ENCODE measurements around the gene RAN.

Gene RAN

DNA sequence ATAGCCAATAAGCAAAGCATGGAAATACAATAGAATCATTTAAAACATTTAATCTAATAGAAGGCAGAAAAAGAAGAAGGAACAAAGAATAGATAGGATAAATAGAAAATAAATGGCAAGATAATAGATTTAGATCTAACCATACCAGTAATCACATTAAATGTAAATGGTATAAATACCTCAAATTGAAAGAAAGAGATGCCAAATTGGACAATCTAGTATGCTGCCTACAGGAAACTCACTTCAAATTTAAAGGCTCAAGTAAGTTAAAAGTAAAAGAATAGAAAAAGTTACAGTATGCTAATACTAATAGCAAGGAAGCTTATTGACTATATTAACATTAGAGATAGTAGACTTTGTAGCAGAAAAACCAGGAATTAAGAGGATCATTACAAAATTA is 40.1 kb downstream of the RAN start:
- Histone ChIP-seq H3K9me3 (replicated peaks; ENCODE audit: insufficient read depth, low read length) (no peaks in the 10 kb centered on the region), H3F3A (ENCODE audit: insufficient read depth, low read length) (no peaks in the 10 kb centered on the region), H3K4me1 (ENCODE audit: low read length) (no peaks in the 10 kb centered on the region), H4K20me1 (ENCODE audit: insufficient read depth, low read length) (no peaks in the 10 kb centered on the region), H3K4me2 (ENCODE audit: low read depth, low read length) (no peak overlapping the region), H3K9ac (ENCODE audit: low read length) (no peak overlapping the region), H3K9me2 (replicated peaks; ENCODE audit: insufficient read depth, low read length) (no peaks in the 10 kb centered on the region), H3K79me2 (ENCODE audit: low read length) (no peaks in the 10 kb centered on the region), H3K27me3 (replicated peaks; ENCODE audit: insufficient read depth, low read length) (0 out of 2 replicates have a peak, but pooled peaks cover 5% of the 10 kb centered on the region), H3K4me3 (ENCODE audit: low read length) (no peak overlapping the region), H3K27ac (ENCODE audit: low read length) (no peak overlapping the region), H3K36me3 (replicated peaks; ENCODE audit: insufficient read depth, low read length) (no peaks in the 10 kb centered on the region), H2AFZ (ENCODE audit: low read length) (no peak overlapping the region)
- TF ChIP-seq EZH2phosphoT487 (IDR thresholded peaks at IDR 0.05; ENCODE audit: low read length) (no peak), EZH2 (optimal IDR thresholded peaks at IDR 0.05; ENCODE audit: low read depth, low read length) (no peak), CTCF (IDR thresholded peaks at IDR 0.05; ENCODE audit: low read length) (no peak)
- no peak for DNase-seq

- Histone ChIP-seq H3K36me3 (replicated peaks; ENCODE audit: insufficient read depth, low read length) (no peaks in the 10 kb centered on the region), H2AFZ (ENCODE audit: low read length) (no peak overlapping the region), H3F3A (ENCODE audit: insufficient read depth, low read length) (no peaks in the 10 kb centered on the region), H3K4me1 (ENCODE audit: low read length) (no peaks in the 10 kb centered on the region), H3K27me3 (replicated peaks; ENCODE audit: insufficient read depth, low read length) (peaks cover 18% of the 10 kb centered on the region; the same call in 1 of the 2 replicates), H3K4me3 (ENCODE audit: low read length) (no peak overlapping the region), H3K9me3 (replicated peaks; ENCODE audit: insufficient read depth, low read length) (no peaks in the 10 kb centered on the region), H4K20me1 (ENCODE audit: insufficient read depth, low read length) (no peaks in the 10 kb centered on the region), H3K4me2 (ENCODE audit: low read depth, low read length) (no peak overlapping the region), H3K9ac (ENCODE audit: low read length) (no peak overlapping the region), H3K27ac (ENCODE audit: low read length) (no peak overlapping the region), H3K9me2 (replicated peaks; ENCODE audit: insufficient read depth, low read length) (no peaks in the 10 kb centered on the region), H3K79me2 (ENCODE audit: low read length) (no peaks in the 10 kb centered on the region)
- DNase-seq, result no peak
- TF ChIP-seq CTCF (IDR thresholded peaks at IDR 0.05; ENCODE audit: low read length), result peak; percentile 36
- no peak for TF ChIP-seq EZH2 (optimal IDR thresholded peaks at IDR 0.05; ENCODE audit: low read depth, low read length)
- no peak for TF ChIP-seq EZH2phosphoT487 (IDR thresholded peaks at IDR 0.05; ENCODE audit: low read length)
Measured at GRCh38 chr12:130916241-130916911, 44.5 kb downstream of the RAN start.

DNA sequence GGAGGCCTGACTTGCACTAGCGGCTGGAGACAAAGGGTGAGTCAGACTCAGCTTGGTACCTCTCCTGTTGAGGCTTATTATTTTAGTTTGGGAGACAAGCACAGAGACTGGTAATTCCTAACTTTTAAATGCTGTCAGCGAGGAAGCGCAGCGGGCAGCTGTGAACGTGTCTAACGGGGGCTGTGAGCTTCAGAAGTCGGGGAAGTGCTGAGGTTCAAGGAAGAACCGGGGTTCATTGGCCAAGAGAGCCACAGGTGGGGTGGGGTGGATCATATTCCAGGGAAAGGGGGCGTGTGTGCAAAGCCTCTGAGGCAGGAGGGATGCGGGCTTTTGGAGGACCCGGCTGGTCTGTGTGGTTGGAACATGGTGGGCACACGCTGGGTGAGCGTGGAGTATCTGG is 45.7 kb downstream of the RAN start:
- H2AFZ ChIP-seq (ENCODE audit: low read length), result no peak overlapping the region
- H3K9me2 ChIP-seq (replicated peaks; ENCODE audit: insufficient read depth, low read length), result no peaks in the 10 kb centered on the region
- no peak for DNase-seq
- no peaks in the 10 kb centered on the region for H3K36me3 ChIP-seq (replicated peaks; ENCODE audit: insufficient read depth, low read length)
- H3K4me2 ChIP-seq (ENCODE audit: low read depth, low read length), result no peak overlapping the region
- no peak overlapping the region for H3K4me3 ChIP-seq (ENCODE audit: low read length)
- H3K4me1 ChIP-seq (ENCODE audit: low read length), result no peaks in the 10 kb centered on the region
- H3F3A ChIP-seq (ENCODE audit: insufficient read depth, low read length), result no peaks in the 10 kb centered on the region
- TF ChIP-seq CTCF (IDR thresholded peaks at IDR 0.05; ENCODE audit: low read length), result no peak
- no peak for TF ChIP-seq EZH2phosphoT487 (IDR thresholded peaks at IDR 0.05; ENCODE audit: low read length)
- no peaks in the 10 kb centered on the region for H3K79me2 ChIP-seq (ENCODE audit: low read length)
- no peaks in the 10 kb centered on the region for H4K20me1 ChIP-seq (ENCODE audit: insufficient read depth, low read length)
- no peak overlapping the region for H3K9ac ChIP-seq (ENCODE audit: low read length)
- no peak overlapping the region for H3K27ac ChIP-seq (ENCODE audit: low read length)
- peaks cover 18% of the 10 kb centered on the region; the same call in 1 of the 2 replicates for H3K27me3 ChIP-seq (replicated peaks; ENCODE audit: insufficient read depth, low read length)
- no peaks in the 10 kb centered on the region for H3K9me3 ChIP-seq (replicated peaks; ENCODE audit: insufficient read depth, low read length)
